GM19238 (cell line): ENCODE results near the gene CETN3.
A peak's percentile ranks its signal among the peaks of the same experiment; 100 is the strongest.

Source experiments
- DNase-seq: peaks from one replicate; pipeline ENCODE4 v3.0.0; 2011; ENCODE audit warnings: low spot score; ENCODE audit not compliant: insufficient read length

CETN3 gene

DNA sequence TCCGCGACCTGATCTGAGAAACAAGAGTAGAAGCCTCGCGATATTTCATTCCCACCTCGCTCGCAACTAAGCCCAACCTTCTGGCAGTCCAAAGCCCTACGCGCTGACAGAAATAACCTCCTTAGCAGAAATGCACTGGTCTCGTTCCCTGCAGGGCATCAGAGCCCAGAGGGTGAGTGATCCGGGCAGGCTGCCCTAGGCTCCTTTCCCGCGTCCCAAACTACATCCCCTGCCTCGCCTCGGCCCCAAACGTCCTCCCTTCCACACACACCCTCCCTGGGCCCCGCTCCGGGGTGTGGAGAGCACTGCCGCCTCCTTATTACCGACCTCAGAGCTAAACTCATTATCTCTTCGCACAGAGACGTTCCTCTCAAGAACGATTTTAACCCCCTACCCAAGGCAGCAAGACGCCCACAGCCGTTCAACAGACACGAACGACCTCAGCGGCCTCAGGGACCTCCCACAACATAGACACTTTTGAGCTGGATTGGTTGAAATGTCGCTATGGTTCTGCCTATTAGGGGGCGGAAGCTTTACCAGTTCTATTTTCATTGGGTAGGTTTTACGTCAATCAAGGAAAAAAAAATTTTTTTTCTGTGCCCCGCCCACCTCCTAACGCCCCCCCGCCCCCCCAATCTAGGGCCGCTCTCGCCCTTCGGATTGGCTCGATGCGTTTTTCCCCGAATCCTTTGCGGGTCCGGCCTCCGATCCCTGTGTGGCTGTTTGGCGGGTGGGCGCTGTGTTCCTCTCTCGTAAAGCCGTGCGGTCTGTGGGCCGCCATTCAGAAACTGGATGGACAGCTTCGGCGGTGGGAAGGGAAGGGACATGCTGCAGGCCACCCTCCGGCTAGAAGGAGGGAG is at the start of gene CETN3:
CETN3 (minus strand) TSS at position 439 of the 860 bp plus-strand sequence; CDS start at position 344, 95 bp downstream.
- DNase-seq, result peak; percentile 56

GRCh38 chr5:90446961-90447360 is 37.4 kb upstream of the CETN3 start:
- DNase-seq, result no peak

GRCh38 chr5:90440644-90441043 is 31.1 kb upstream of the CETN3 start:
- no peak for DNase-seq

GRCh38 chr5:90438100-90438499 is 28.5 kb upstream of the CETN3 start:
- no peak for DNase-seq

- DNase-seq, result no peak
Observed at GRCh38 chr5:90437663-90438062, 28.1 kb upstream of the CETN3 start.

DNA sequence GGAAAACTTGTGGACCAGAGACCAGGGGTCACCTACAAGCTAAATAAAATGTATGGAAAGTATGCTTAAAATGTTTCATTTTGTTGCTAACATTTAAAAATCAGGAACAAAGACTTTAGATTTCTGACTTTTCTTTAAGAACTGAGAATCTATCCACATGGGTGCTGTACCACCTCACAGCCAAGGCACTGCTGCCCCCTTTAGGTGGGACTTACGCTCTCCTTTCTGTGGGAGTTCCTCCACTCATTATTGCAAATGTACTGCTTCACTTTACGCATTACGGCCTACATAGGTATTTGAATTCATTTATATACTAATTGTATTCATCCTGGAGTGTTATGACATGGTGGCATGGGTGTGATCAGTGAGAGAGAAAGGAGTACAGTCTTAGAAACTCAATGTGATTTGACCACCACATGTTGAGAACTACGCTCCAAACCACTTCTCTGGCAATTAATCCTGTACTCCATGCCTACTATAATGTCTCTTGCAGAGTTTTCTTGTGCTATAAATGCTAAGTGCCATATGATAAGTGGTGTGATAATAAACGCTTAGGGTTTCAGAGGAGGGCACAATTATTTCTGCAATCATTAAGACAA is 24.7 kb upstream of the CETN3 start:
- DNase-seq, result no peak

GRCh38 chr5:90424245-90424644 is 14.7 kb upstream of the CETN3 start:
- DNase-seq, result no peak

GRCh38 chr5:90421136-90421535 is 11.6 kb upstream of the CETN3 start:
- DNase-seq, result no peak

DNA sequence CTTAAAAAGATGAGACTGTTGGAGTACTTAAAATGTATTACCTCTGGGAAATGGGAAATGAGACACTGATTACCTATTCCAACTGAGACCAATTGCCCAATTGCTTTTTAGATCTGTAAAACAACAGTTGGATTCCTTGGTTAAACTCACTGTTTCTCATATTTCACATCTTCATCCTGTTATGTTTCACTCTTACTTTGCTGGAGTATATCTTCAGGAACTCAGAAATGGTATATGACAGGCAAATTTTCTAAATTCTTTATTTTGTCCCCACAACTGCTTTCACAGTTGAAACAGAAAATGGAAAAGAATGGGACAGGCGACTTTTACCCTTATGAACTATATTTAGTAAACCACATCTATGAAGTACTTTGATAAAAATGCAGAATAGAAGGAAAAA is 8.7 kb upstream of the CETN3 start:
- no peak for DNase-seq

GRCh38 chr5:90410178-90410762 is 714 bp upstream of the CETN3 start:
- DNase-seq, result no peak

DNA sequence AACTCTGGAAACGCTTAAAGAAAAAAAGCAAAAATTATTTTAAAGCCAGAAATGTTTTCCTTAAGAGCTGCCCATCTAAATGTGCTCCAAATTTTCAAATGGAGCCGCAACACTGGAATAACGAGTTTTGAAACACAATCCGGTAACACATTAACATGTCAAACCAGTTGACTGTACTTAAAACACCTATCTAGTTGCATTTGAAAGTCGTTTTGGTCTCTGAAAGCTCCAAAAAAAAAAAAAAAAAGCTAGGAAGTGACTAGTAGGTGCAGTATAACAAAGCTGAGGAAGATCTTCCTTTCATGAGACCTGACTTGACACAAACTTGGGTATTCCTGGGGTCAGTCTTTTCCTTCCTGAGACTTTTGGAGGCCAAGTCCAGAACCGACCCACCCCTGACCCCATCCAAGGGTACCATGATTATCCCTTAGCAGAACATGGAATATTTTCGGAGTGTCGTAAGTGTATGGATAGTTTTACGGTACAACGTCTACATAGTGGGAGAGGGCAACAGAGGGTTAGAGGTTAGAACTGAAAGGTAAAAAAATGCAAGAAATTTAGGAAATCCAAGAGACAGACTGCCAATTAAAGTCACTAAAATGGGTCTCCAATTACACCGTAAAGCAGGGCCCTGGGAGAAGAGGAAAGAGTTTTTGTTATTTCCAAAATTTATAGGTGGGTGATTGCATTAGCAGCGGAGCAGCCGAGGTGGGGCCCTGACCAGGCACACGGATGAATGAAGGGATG is 812 bp downstream of the CETN3 start:
- DNase-seq, result no peak

- no peak for DNase-seq
Observed at GRCh38 chr5:90406466-90406865, 3.1 kb downstream of the CETN3 start.

DNA sequence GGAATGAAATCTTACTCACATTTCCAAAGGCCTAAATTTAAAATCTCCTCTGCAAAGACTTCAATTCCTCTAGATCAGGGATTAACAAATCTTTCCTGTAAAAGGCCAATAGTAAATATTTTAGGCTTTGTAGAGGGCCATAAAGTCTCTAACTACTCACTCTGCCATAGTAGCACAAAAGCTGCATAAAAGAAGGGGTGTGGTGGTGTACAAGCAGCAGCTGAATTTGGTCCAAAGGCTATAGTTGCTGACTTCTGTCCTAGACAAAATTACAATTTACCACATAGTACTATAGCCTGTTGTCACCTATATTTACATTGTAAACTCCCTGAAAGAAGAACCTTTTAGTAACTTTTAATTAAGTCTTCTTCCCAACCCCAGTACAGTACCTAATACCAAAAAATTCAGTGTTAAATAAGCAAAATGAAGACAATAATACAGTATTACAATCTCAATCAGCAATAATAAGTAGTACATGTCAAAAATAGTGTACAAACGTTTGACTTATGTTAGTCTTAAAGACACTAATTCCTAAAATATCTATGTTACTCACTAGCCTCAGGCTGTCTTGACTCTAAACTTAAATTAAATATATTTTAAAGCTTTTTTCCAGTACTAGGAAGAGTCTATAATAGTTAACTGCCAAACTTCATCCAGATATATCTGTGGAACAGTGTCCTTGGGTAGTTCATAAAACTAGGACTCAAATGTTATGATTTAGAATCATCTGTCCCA is 6.9 kb downstream of the CETN3 start:
- DNase-seq, result no peak

DNA sequence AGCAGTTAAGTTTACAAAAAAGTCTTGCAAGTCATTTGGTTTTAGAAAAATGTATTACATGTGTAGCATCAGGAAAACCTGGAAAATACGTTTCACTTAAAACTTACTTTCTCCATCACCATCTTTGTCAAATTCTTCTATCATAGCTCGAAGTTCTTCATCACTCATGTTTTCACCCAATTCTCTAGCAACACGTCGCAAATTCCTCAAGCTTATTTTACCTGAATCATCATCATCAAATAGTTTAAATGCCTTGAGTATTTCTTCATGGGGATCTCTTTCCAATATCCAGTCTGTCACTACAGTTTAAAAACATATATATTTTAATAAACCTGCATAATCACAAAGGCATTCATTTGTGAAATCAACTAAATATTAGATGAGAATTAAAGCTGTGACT is 10.3 kb downstream of the CETN3 start:
- no peak for DNase-seq

DNA sequence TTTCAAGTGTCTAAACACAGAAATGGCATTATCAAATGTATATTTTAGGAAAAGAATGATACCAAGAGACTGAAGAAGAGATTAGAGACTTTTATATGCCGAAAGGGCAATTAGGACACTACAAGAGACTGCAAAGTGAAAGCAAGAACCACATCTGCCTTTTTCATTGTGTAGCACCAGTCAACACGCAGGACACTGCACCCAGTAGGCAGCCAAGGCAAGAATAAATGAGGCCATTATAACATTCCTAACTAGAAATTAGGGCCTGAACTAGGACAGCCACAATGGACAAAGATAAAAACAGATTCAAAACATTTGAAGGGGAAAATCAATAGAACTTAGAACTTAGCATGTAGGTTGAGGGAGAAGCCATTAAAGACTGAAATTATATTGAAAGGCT is 10.8 kb downstream of the CETN3 start:
- DNase-seq, result no peak

- DNase-seq, result no peak
Observed at GRCh38 chr5:90395005-90395404, 14.6 kb downstream of the CETN3 start.

GRCh38 chr5:90390928-90391327 is 18.6 kb downstream of the CETN3 start:
- DNase-seq, result no peak

GRCh38 chr5:90390326-90390725 is 19.2 kb downstream of the CETN3 start:
- no peak for DNase-seq

DNA sequence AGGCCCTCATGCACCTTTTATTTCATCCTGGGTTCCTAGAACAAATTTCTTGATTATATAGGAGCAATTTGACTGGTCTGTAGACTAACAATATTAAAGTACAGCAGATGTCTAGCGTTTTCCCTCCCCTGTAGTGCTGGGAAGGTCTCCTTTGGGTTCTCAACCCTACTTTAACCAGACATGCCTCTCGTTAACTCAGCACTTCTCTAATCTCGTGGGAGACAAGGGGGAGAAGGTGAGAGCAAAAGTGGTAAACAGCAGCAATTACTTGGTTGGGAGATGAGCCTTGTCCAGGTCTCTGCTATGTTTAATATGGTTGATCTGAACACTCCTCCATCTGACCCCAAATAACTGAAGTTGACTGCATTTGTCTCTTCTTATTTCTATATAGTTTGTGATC is 22.0 kb downstream of the CETN3 start:
- DNase-seq, result no peak

- DNase-seq, result no peak
Observed at GRCh38 chr5:90386099-90386710, 23.4 kb downstream of the CETN3 start.

GRCh38 chr5:90384389-90384788 is 25.2 kb downstream of the CETN3 start:
- DNase-seq, result no peak
